Measurements from ENCODE around the gene AGO3. TPM values are rescaled to one million over a fixed set of nuclear protein-coding genes. Genes with fewer than 3 reads are reported as not detected.
"Not testable (repeated sequence)": the region's sequence is repeated elsewhere in the genome, so short reads cannot be mapped to it uniquely, and the experiment has no call there.

Gene AGO3
- total RNA-seq, 2 experiments from 2014 or later: 25.1 to 28.2 TPM

DNA sequence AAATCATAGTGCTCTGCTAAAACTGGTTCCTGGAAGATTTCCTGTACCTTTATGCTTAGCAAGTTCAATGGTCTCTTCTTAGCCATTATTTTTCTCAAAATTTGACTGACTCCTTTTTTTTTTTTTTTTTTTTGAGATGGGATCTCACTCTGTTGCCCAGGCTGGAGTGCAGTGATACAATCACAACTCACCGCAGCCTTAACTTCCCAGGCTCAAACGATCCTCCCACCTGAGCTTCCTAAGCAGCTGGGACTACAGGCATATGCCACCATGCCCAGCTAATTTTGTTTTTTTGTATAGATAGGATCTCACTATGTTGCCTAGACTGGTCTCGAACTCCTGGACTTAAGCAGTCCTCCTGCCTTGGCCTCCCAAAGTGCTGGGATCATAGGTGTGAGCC, 93.1 kb downstream of the AGO3 start:
- H3K4me1 Mint-ChIP-seq (ENCODE audit: low read depth): peaks cover 13% of the 10 kb centered on the region
- intact Hi-C loops (cut with micrococcal nuclease); H3K27me3 Mint-ChIP-seq (ENCODE audit: low read depth); DNase-seq; CTCF ChIA-PET; H3K9me3 Mint-ChIP-seq; H3K4me3 Mint-ChIP-seq: not testable (repeated sequence)
- H3K36me3 Mint-ChIP-seq (ENCODE audit: low read depth): peaks cover 38% of the 10 kb centered on the region
- peak overlapping the region; percentile 74 for H3K27ac Mint-ChIP-seq

DNA sequence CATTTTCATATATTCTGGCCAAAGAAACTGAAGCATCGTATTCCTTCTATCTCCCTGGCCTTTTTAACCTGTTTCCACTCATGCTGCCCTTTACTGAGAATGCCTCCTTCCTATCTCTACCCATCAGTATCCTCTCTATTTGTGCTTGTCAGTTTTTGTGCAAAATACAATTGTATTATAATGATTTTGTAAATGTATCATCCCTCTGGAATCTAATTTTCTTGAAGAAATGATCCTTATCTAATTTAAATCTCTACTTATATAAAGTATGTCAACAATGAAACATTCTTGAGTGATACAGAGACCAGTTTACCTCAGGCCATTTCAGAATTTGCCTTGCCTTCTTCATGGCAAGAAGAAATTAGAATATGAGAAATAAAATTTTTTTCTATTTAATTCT, 93.9 kb downstream of the AGO3 start:
- Mint-ChIP-seq H3K27me3 (ENCODE audit: low read depth) (no peaks in the 10 kb centered on the region), H3K27ac (no peak overlapping the region), H3K36me3 (ENCODE audit: low read depth) (peaks cover 36% of the 10 kb centered on the region), H3K4me1 (ENCODE audit: low read depth) (peaks cover 13% of the 10 kb centered on the region), H3K4me3 (no peak overlapping the region), H3K9me3 (no peaks in the 10 kb centered on the region)
- CTCF ChIA-PET: no interaction called here
- intact Hi-C loops (cut with micrococcal nuclease): no loop called here
- no peak for DNase-seq

DNA sequence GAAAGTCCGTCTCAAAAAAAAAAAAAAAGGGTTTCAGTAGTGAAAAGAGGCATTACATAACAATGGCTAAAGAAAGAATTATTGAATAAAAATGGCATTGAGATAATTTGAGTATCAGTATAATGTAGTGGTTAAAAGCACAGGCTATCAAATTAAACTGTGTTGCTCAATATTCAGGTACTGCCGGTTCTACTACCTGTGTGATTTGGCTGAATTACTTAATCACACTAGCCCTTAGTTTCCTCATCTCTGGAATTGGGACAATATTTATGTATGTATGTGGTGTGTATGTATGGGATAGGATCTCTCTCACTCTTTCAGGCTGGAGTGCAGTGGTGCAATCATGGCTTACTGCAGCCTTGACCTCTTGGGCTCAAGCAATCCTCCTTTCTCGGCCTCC, 96.9 kb downstream of the AGO3 start:
- Mint-ChIP-seq H3K27ac (no peak overlapping the region), H3K9me3 (no peaks in the 10 kb centered on the region), H3K4me3 (no peak overlapping the region), H3K27me3 (ENCODE audit: low read depth) (no peaks in the 10 kb centered on the region), H3K36me3 (ENCODE audit: low read depth) (peaks cover 30% of the 10 kb centered on the region), H3K4me1 (ENCODE audit: low read depth) (peaks cover 12% of the 10 kb centered on the region)
- no peak for DNase-seq
- intact Hi-C loops (cut with micrococcal nuclease): no loop called here
- CTCF ChIA-PET: no interaction called here

GRCh38 chr1:36031441-36031840, 100.5 kb downstream of the AGO3 start:
- intact Hi-C loops (cut with micrococcal nuclease): no loop called here
- peaks cover 23% of the 10 kb centered on the region for H3K36me3 Mint-ChIP-seq (ENCODE audit: low read depth)
- H3K9me3 Mint-ChIP-seq: no peaks in the 10 kb centered on the region
- H3K4me1 Mint-ChIP-seq (ENCODE audit: low read depth): no peaks in the 10 kb centered on the region
- no peak for DNase-seq
- CTCF ChIA-PET: no interaction called here
- no peaks in the 10 kb centered on the region for H3K27me3 Mint-ChIP-seq (ENCODE audit: low read depth)
- no peak overlapping the region for H3K27ac Mint-ChIP-seq
- no peak overlapping the region for H3K4me3 Mint-ChIP-seq

- Mint-ChIP-seq H3K36me3 (ENCODE audit: low read depth) (peaks cover 12% of the 10 kb centered on the region), H3K27ac (no peak overlapping the region), H3K4me1 (ENCODE audit: low read depth) (no peaks in the 10 kb centered on the region), H3K4me3 (no peak overlapping the region), H3K27me3 (ENCODE audit: low read depth) (no peaks in the 10 kb centered on the region), H3K9me3 (no peaks in the 10 kb centered on the region)
- no peak for DNase-seq
- CTCF ChIA-PET: interaction anchor here (1.6 kb wide), 1 partner anchor 11 kb away, joined by 4 read pairs; no protein-coding TSS in a partner anchor
- intact Hi-C loops (cut with micrococcal nuclease): no loop called here
Observed at GRCh38 chr1:36034692-36035091, 103.8 kb downstream of the AGO3 start.

GRCh38 chr1:36035154-36035553, 104.2 kb downstream of the AGO3 start:
- no peaks in the 10 kb centered on the region for H3K4me1 Mint-ChIP-seq (ENCODE audit: low read depth)
- no peak overlapping the region for H3K27ac Mint-ChIP-seq
- DNase-seq: no peak
- H3K27me3 Mint-ChIP-seq (ENCODE audit: low read depth): no peaks in the 10 kb centered on the region
- intact Hi-C loops (cut with micrococcal nuclease): no loop called here
- no peaks in the 10 kb centered on the region for H3K9me3 Mint-ChIP-seq
- CTCF ChIA-PET: interaction anchor here (1.6 kb wide), 1 partner anchor 11 kb away, joined by 4 read pairs; no protein-coding TSS in a partner anchor
- H3K36me3 Mint-ChIP-seq (ENCODE audit: low read depth): peaks cover 15% of the 10 kb centered on the region
- no peak overlapping the region for H3K4me3 Mint-ChIP-seq

GRCh38 chr1:36040238-36040637, 109.3 kb downstream of the AGO3 start:
- Mint-ChIP-seq H3K27ac (no peak overlapping the region), H3K4me3 (no peak overlapping the region), H3K9me3 (no peaks in the 10 kb centered on the region), H3K4me1 (ENCODE audit: low read depth) (no peaks in the 10 kb centered on the region), H3K27me3 (ENCODE audit: low read depth) (no peaks in the 10 kb centered on the region), H3K36me3 (ENCODE audit: low read depth) (peaks cover 23% of the 10 kb centered on the region)
- DNase-seq: no peak
- intact Hi-C loops (cut with micrococcal nuclease): no loop called here
- CTCF ChIA-PET: no interaction called here

DNA sequence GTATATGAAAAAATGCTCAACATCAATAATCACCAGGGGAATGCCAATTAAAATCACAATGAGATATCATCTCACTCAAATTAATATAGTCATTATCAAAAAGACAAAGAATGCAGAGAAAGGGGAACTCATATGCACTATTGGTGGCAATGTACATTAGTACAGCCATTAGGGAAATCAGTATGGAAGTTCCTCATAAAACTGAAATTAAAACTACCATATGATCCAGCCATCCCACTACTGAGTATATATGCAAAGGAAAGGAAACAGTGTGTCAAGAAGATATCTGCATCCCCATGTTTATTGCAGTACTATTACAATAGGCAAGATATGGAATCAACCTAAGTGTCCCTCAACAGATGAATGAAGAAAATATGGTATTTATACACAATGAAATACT, 120.9 kb downstream of the AGO3 start:
- intact Hi-C loops (cut with micrococcal nuclease): no loop called here
- Mint-ChIP-seq H3K36me3 (ENCODE audit: low read depth) (peaks cover 33% of the 10 kb centered on the region), H3K27me3 (ENCODE audit: low read depth) (no peaks in the 10 kb centered on the region), H3K27ac (no peak overlapping the region), H3K4me1 (ENCODE audit: low read depth) (no peaks in the 10 kb centered on the region), H3K9me3 (peaks cover 1% of the 10 kb centered on the region), H3K4me3 (no peak overlapping the region)
- DNase-seq: no peak
- CTCF ChIA-PET: no interaction called here

- no peak overlapping the region for H3K27ac Mint-ChIP-seq
- no peaks in the 10 kb centered on the region for H3K4me1 Mint-ChIP-seq (ENCODE audit: low read depth)
- CTCF ChIA-PET: interaction anchor here (0.6 kb wide), 1 partner anchor 204 kb away, joined by 4 read pairs; no protein-coding TSS in a partner anchor
- DNase-seq: no peak
- no peaks in the 10 kb centered on the region for H3K27me3 Mint-ChIP-seq (ENCODE audit: low read depth)
- no peak overlapping the region for H3K4me3 Mint-ChIP-seq
- no peaks in the 10 kb centered on the region for H3K9me3 Mint-ChIP-seq
- H3K36me3 Mint-ChIP-seq (ENCODE audit: low read depth): peaks cover 15% of the 10 kb centered on the region
- intact Hi-C loops (cut with micrococcal nuclease): no loop called here
Observed at GRCh38 chr1:36053978-36054377, 123.1 kb downstream of the AGO3 start.

- intact Hi-C loops (cut with micrococcal nuclease): no loop called here
- Mint-ChIP-seq H3K36me3 (ENCODE audit: low read depth) (peaks cover 9% of the 10 kb centered on the region), H3K4me1 (ENCODE audit: low read depth) (no peaks in the 10 kb centered on the region), H3K9me3 (no peaks in the 10 kb centered on the region), H3K27me3 (ENCODE audit: low read depth) (no peaks in the 10 kb centered on the region), H3K4me3 (no peak overlapping the region), H3K27ac (no peak overlapping the region)
- CTCF ChIA-PET: no interaction called here
- DNase-seq: no peak
Observed at GRCh38 chr1:36055706-36056105, 124.8 kb downstream of the AGO3 start.

DNA sequence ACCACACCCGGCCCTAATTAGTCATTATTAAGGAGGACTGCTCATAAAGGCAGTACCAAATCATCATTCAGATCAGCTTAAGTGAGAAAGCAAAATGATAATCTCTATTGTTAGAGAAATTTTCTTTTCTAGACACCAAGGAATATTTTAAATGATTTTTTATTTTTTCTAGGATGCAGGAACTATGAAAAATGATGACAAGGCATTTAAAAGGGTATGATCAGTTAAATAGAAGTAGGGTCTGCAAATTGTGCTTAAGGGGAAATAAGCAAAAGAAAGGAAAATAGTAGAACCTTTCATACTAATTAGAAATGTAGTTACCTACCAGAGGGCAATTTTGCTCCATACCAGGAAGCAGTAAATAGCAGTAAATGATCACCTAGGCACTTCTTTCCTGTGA, 131.4 kb downstream of the AGO3 start:
- no peaks in the 10 kb centered on the region for H3K36me3 Mint-ChIP-seq (ENCODE audit: low read depth)
- CTCF ChIA-PET: no interaction called here
- intact Hi-C loops (cut with micrococcal nuclease): no loop called here
- H3K4me1 Mint-ChIP-seq (ENCODE audit: low read depth): no peaks in the 10 kb centered on the region
- H3K9me3 Mint-ChIP-seq: no peaks in the 10 kb centered on the region
- H3K27ac Mint-ChIP-seq: no peak overlapping the region
- no peak for DNase-seq
- no peak overlapping the region for H3K4me3 Mint-ChIP-seq
- H3K27me3 Mint-ChIP-seq (ENCODE audit: low read depth): no peaks in the 10 kb centered on the region

DNA sequence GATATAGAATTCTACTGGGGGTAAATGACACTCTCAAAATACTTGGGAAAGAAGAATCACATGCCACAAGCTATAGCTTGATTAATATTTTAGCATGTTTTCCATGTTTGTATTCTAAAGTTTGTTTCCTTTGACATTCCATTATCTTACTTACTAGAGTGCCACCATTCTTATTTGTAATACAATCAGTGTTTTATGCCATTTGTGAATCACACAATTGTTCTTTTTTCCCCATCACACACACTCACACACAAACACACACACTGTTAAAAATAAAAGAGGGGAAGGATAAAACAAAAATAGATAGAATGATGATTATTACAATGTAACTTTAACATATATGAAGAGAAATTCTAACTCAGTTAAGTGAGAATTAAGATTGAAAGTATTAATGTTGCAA, 137.0 kb downstream of the AGO3 start:
- no peaks in the 10 kb centered on the region for H3K9me3 Mint-ChIP-seq
- intact Hi-C loops (cut with micrococcal nuclease): no loop called here

DNA sequence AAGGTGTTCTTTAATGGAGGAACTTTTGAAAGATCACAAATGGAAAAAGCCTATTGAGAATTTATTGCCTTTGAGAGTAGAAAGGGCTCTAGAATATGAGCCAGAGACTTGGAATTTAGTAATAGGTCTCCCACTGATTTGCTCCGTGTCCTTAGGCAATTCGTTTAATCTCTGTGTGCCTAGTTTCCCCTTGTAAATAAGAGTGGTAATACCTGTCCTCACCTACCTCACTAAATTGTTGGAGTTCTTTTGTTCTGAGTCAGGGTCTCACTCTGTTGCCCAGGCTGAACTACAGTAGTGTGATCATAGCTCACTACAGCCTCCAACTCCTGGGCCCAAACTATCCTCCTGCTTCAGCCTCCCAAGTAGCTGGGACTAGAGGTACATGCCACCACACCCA, 138.0 kb downstream of the AGO3 start:
- H3K27me3 Mint-ChIP-seq (ENCODE audit: low read depth): no peaks in the 10 kb centered on the region
- no peak for DNase-seq
- H3K27ac Mint-ChIP-seq: no peak overlapping the region
- no peak overlapping the region for H3K4me3 Mint-ChIP-seq
- intact Hi-C loops (cut with micrococcal nuclease): no loop called here
- no peaks in the 10 kb centered on the region for H3K9me3 Mint-ChIP-seq
- no peaks in the 10 kb centered on the region for H3K4me1 Mint-ChIP-seq (ENCODE audit: low read depth)
- H3K36me3 Mint-ChIP-seq (ENCODE audit: low read depth): no peaks in the 10 kb centered on the region
- CTCF ChIA-PET: no interaction called here

More for the DNA sequence above, 137.0 kb downstream of the AGO3 start:
- Mint-ChIP-seq H3K4me1 (ENCODE audit: low read depth) (no peaks in the 10 kb centered on the region), H3K36me3 (ENCODE audit: low read depth) (no peaks in the 10 kb centered on the region), H3K27me3 (ENCODE audit: low read depth) (no peaks in the 10 kb centered on the region), H3K4me3 (no peak overlapping the region), H3K27ac (no peak overlapping the region)
- no peak for DNase-seq
- CTCF ChIA-PET: no interaction called here

- Mint-ChIP-seq H3K4me3 (no peak overlapping the region), H3K27me3 (ENCODE audit: low read depth) (no peaks in the 10 kb centered on the region), H3K4me1 (ENCODE audit: low read depth) (peaks cover 3% of the 10 kb centered on the region), H3K27ac (no peak overlapping the region), H3K36me3 (ENCODE audit: low read depth) (no peaks in the 10 kb centered on the region), H3K9me3 (no peaks in the 10 kb centered on the region)
- intact Hi-C loops (cut with micrococcal nuclease): no loop called here
- CTCF ChIA-PET: no interaction called here
- no peak for DNase-seq
Observed at GRCh38 chr1:36070349-36070748, 139.4 kb downstream of the AGO3 start.

All from activated naive CD4-positive, alpha-beta T cell treated with anti-CD3 and anti-CD28 coated beads for 36 hours (primary cell).